GM18508 (cell line): ENCODE data around the gene SPOCK1.

Experiments used
- ATAC-seq: cut with Tn5 transposase; IDR thresholded peaks from one replicate; pipeline ENCODE4 v1.9.1; 2021; ENCODE audit warnings: moderate number of reproducible peaks; ENCODE audit not compliant: insufficient read depth, unreplicated experiment

Gene SPOCK1

DNA sequence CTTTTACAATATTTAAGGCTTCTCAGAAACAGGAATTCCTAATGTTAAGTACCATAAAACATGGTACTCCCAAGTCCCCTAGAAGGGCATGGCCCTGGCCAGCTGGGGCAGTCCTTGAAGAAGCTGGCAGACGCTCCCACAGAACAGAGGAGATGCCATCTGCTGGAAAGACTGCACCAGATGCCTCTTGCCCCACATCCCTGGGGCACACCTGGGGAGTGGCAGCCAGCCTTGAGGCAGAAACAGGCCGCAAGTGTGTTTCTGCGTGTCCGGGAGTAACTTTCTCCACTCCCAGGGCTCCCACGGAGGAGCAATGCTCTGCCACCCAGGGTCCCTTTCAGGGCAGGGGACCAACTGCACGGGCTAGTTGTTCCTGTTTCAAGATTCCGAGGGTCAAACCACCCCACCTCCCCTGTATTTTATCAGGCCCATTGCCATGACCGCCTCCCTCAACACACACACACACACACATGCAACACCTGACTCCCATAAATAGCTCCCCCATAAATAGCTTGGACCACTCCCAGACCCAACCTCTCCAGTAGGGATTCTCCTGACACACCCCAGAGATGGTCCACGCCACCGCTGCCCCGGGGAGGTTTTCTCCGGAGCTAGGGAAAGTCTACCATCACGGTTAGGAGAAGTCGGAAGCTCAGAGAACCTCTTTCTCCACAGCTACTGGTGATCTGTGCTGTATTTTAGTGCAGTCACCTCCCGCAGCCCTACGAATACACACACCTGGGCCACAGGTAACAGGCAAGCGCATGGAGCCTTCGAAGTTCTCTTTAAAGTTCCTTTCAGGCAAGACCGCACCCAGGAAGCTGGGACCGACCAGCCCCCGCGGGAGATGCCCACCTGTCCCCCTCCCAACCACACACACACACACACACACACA lies 1.5 kb downstream of the SPOCK1 start:
- ATAC-seq = no peak

DNA sequence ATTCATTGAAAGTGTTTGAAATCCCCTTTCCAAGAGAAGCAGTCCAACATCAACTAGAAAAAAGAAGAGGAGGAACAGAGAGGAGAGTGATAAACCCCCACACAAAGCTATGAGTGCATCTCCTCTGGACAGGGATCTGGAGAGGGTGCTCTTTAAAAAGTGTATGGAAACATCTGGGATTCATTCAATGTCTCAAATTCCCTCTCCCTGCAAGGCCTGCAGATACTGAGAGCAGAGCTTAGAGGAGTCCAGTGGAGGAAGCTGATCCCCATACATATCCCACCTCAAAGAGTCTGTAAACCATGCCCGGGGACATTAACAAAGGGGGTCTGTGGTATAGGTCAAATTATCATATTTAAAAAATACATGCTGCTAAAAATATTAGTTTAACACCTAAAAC lies 2.2 kb downstream of the SPOCK1 start:
- no peak for ATAC-seq

DNA sequence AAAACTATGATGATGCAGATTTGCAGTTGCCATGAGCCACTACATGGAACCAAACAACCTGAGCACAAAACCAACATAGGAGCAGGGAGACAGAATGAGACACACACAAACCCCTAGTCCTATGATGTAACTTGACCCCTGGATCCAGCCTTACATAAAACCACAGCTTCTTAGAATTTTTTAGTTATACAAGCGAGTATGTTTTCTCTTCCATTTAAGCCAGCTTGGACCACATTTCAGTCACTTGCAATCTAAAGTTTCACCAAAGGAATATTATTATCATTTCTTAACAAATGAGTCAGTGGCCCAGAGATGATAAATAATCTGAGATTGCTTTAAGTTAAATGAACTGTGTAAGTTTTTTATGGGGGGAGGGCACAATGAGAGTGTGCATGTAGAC lies 6.8 kb downstream of the SPOCK1 start:
- ATAC-seq = no peak

GRCh38 chr5:137491121-137491520 lies 8.0 kb downstream of the SPOCK1 start:
- no peak for ATAC-seq

GRCh38 chr5:137490591-137490990 lies 8.5 kb downstream of the SPOCK1 start:
- no peak for ATAC-seq

GRCh38 chr5:137488974-137489373 lies 10.2 kb downstream of the SPOCK1 start:
- no peak for ATAC-seq

GRCh38 chr5:137488516-137488915 lies 10.6 kb downstream of the SPOCK1 start:
- no peak for ATAC-seq

DNA sequence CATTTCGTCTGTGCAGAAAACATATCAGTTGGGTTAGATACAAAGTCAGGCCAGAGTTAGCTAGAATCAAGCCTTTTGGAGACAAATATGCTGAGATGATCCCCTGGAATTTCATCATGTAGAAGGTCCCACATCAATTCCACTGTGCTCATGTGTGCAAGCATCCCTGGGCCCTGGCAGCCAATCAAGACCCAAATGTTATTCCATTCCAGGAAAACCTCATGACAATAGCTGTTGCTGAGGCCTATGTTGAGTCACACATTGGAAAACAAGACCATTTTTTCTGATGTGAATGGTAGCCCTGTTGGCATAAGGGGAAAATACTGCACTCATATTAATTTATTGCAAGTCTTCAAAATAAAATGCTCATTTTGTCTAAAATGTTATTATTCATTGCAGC lies 11.5 kb downstream of the SPOCK1 start:
- no peak for ATAC-seq

GRCh38 chr5:137486707-137487106 lies 12.4 kb downstream of the SPOCK1 start:
- ATAC-seq = no peak

DNA sequence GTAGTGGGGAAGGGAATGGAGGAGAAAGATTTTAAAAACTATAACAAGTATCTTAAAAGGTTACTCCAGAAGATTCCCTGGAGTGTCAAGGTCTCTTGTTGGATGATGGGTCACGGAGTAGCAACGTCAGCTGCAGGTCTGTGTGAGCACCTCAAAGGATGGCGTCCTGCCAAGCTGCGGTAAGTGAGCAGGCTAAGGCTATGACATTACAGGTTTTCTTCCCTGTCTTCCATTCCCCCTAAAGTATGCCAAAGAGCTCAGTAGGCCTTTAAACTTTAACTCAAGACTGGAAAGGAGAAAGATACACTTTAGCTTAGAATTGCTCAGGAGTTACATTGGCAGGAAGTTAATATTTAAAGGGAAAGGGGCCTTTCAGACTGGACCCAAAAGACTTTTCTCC lies 17.5 kb downstream of the SPOCK1 start:
- ATAC-seq = no peak

DNA sequence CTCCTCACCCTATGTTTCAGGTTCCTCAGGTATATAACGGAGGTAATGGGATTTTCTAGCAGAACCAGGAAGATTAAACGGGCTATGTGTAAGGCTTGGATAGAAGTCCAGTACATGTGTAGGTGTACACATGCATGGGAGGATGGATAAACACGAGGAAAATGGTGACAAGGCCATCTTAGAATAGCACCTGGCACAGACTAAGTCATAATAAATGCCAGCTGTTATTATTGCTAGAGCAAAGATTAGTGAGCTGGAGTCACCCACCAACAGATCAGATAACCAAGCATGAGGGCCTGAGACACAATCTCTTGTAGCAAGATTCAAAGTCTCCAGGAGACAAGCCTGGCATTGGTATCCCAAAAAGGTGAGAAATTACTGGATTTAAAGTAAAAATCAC lies 21.1 kb downstream of the SPOCK1 start:
- ATAC-seq = no peak

DNA sequence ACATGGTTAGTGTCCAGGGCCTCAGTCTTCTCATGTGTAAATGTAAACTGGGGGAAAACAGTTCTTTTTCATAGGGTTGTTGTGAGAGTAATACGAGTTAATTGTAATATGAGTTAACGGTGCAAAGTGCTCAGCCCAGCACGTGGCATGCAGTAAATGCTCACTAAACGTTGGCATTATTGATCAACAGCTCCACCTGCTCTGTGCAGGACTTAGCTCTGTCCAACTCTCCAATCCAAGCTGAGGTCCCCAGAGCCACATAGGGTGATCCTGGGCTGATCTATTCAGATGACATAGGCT lies 28.3 kb downstream of the SPOCK1 start:
- no peak for ATAC-seq

- ATAC-seq = no peak
These were observed 28.8 kb downstream of the SPOCK1 start for GRCh38 chr5:137470111-137470920.

DNA sequence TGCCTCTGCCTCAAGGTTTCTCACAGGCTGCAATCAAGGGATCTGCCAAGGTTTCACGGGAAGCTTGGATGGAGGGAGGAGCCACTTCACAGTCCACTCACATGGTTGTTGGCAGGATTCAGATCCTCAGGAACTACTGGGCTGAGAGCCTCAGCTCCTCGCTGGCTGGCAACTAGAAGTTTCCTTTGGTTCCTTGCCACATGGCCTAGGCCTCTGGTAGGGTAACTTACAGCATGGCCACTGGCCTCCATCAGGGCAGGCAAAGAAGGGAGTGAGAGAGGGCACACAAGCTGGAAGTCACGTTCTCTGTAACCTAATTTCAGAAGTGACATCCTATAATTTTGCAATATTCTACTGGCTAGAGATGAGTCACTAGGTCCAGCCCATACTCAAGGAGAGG lies 32.2 kb downstream of the SPOCK1 start:
- no peak for ATAC-seq

DNA sequence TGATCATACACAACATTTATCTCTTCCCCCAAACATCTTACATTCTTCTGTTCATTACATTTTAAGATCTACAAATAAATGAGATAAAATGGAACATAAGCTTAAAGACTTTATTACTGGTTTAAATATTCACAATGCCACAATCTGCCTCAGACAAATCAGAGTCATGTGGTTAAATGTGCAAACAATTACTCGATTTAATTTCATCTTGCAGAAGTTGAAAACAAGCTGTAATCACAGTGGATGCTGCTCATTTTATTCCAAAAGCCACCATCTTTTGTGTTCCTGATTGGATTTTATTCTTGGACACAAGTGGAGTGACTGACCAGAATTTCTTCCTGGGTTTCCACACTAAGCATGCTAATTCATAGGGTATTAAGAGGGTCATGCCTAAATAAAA lies 33.2 kb downstream of the SPOCK1 start:
- no peak for ATAC-seq

- no peak for ATAC-seq
These were observed 36.2 kb downstream of the SPOCK1 start for GRCh38 chr5:137462816-137463520.

DNA sequence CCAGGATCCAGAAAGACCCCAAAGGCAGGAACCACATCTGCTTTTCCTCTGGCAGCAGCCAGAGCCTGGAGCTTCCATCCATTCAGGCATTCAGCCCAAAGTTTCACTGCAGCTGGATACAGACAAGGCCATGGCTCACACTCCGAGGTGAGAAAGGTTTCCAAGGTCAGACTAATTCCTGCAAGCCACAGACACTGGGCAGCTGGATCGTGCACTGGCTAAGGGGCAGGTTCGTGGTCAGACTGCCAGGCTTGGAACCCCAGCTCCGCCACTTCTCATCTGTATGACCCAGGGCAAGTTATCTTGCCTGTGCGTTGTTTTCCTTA lies 36.9 kb downstream of the SPOCK1 start:
- ATAC-seq = no peak

DNA sequence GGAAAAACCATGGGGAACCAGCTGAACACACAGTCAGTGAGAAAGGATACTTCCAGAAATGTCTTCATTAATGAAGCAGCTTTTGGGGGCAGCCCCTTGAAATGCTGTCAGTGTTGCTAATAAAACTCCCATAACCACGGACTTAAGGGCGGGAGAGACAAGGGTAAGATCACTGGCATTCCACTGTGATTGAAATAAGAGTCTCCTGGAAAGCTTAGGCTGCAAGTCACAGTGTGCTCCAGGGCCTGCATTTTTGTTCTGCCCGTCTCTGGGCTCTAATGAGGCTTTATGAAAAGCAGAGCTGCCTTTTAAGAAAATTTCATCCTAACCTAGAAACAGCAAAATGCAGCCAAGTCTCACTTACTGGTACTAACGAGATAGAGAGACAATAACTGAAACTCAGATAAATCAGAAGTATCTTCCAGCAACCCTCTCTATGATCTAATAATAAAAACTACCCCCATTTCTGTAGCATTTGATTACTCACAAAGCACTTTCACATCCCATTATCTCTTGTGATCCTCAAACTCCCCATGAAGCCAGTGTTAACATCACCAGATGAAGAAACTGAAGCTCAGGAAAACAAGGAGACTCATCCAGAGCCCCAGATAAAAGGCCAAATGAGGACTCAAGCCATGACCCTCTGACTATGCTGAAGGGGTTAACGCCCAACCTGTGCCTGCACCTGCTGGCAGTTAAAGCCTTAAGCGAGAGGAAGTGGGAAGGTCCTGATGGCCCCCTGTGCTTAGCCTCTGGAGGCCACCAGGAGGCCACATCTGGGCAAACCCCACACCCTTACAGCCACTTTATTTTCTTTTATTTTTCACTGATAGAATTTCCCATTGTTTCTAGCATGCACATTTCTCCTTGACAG lies 37.5 kb downstream of the SPOCK1 start:
- no peak for ATAC-seq

- ATAC-seq = no peak
These were observed 44.5 kb downstream of the SPOCK1 start for GRCh38 chr5:137454671-137455070.

- no peak for ATAC-seq
These were observed 45.5 kb downstream of the SPOCK1 start for GRCh38 chr5:137453483-137454080.
